ENCODE data around the gene KRTAP23-1. TPM values are rescaled to one million over a fixed set of nuclear protein-coding genes. Genes with fewer than 3 reads are reported as not detected.

KRTAP23-1 gene
- polyA plus RNA-seq, 1 donor from 2014 or later, result not detected

DNA sequence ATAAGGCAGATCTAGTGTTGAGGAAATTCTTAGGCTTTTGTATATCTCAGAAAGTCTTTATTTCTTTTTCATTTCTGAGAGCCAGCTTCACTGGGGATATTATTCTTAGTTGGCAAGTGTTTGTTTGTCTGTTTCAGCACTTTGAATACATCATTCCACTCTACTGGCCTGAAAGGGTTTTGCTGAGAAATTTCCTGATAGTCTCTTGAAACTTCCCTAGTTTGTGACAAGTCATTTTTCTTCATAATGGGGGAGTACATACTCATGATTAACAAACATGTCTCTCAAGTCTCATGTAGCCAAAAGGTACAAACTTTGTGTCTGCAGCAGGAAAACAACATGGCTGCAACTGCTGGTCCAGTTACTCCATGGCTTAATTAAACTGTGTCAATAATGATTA, 22.0 kb downstream of the KRTAP23-1 start:
- H3K27me3 ChIP-seq (ENCODE audit: insufficient read depth, low read depth, low read length), result no peaks in the 10 kb centered on the region
- no peaks in the 10 kb centered on the region for H4K20me1 ChIP-seq (ENCODE audit: insufficient read depth)
- no peaks in the 10 kb centered on the region for H3K9me2 ChIP-seq (ENCODE audit: insufficient read depth, low read length)
- no peak overlapping the region for H3K9ac ChIP-seq (ENCODE audit: low read length)
- no peaks in the 10 kb centered on the region for H3K9me3 ChIP-seq (ENCODE audit: low read length)
- H2AFZ ChIP-seq (ENCODE audit: low read depth, low read length), result no peak overlapping the region
- H3K27ac ChIP-seq (ENCODE audit: low read length), result no peak overlapping the region
- TF ChIP-seq TAF1 (IDR thresholded peaks at IDR 0.05; ENCODE audit: low read depth) (no peak), RAD21 (conservative IDR thresholded peaks at IDR 0.05) (no peak)
- TF ChIP-seq, protein P1, sequence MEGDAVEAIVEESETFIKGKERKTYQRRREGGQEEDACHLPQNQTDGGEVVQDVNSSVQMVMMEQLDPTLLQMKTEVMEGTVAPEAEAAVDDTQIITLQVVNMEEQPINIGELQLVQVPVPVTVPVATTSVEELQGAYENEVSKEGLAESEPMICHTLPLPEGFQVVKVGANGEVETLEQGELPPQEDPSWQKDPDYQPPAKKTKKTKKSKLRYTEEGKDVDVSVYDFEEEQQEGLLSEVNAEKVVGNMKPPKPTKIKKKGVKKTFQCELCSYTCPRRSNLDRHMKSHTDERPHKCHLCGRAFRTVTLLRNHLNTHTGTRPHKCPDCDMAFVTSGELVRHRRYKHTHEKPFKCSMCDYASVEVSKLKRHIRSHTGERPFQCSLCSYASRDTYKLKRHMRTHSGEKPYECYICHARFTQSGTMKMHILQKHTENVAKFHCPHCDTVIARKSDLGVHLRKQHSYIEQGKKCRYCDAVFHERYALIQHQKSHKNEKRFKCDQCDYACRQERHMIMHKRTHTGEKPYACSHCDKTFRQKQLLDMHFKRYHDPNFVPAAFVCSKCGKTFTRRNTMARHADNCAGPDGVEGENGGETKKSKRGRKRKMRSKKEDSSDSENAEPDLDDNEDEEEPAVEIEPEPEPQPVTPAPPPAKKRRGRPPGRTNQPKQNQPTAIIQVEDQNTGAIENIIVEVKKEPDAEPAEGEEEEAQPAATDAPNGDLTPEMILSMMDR (IDR thresholded peaks at IDR 0.05; ENCODE audit: poor library complexity, severe bottlenecking), result no peak
- no peaks in the 10 kb centered on the region for H3K79me2 ChIP-seq (replicated peaks; ENCODE audit: insufficient read depth, low read length)
- no peak overlapping the region for H3K4me2 ChIP-seq (ENCODE audit: low read length)
- no peak overlapping the region for H3K4me3 ChIP-seq (ENCODE audit: low read length)
- no peaks in the 10 kb centered on the region for H3K36me3 ChIP-seq (ENCODE audit: insufficient read depth, low read length)
- H3F3A ChIP-seq (ENCODE audit: insufficient read depth, low read length, poor library complexity, severe bottlenecking), result no peaks in the 10 kb centered on the region

- H3K9me3 ChIP-seq (ENCODE audit: low read length), result no peaks in the 10 kb centered on the region
- H3K27me3 ChIP-seq (ENCODE audit: insufficient read depth, low read depth, low read length), result no peaks in the 10 kb centered on the region
- no peaks in the 10 kb centered on the region for H3K36me3 ChIP-seq (ENCODE audit: insufficient read depth, low read length)
- TF ChIP-seq EP300 (conservative IDR thresholded peaks at IDR 0.05; ENCODE audit: poor library complexity, severe bottlenecking), result no peak
- no peak for TF ChIP-seq EZH2 (IDR thresholded peaks at IDR 0.05; ENCODE audit: borderline replicate concordance, insufficient read depth, low read length, poor library complexity, severe bottlenecking)
- TF ChIP-seq SMC3 (conservative IDR thresholded peaks at IDR 0.05; ENCODE audit: poor library complexity), result no peak
- no peak for TF ChIP-seq TAF1 (IDR thresholded peaks at IDR 0.05; ENCODE audit: low read depth)
- TF ChIP-seq MXI1 (conservative IDR thresholded peaks at IDR 0.05; ENCODE audit: poor library complexity, severe bottlenecking), result no peak
- TF ChIP-seq POLR2AphosphoS5 (IDR thresholded peaks at IDR 0.05), result no peak
- TF ChIP-seq, protein P1 (IDR thresholded peaks at IDR 0.05; ENCODE audit: poor library complexity, severe bottlenecking), result no peak
- no peak for TF ChIP-seq RAD21 (conservative IDR thresholded peaks at IDR 0.05)
- H3K9me2 ChIP-seq (ENCODE audit: insufficient read depth, low read length), result no peaks in the 10 kb centered on the region
- no peak within 1 kb of the TSS for H3K27ac ChIP-seq (ENCODE audit: low read length)
- no peaks in the 10 kb centered on the region for H4K20me1 ChIP-seq (ENCODE audit: insufficient read depth)
- H3K79me2 ChIP-seq (replicated peaks; ENCODE audit: insufficient read depth, low read length), result no peaks in the 10 kb centered on the region
- H3F3A ChIP-seq (ENCODE audit: insufficient read depth, low read length, poor library complexity, severe bottlenecking), result no peaks in the 10 kb centered on the region
- H3K9ac ChIP-seq (ENCODE audit: low read length), result no peak within 1 kb of the TSS
- H3K4me2 ChIP-seq (ENCODE audit: low read length), result no peak within 1 kb of the TSS
- no peak within 1 kb of the TSS for H3K4me3 ChIP-seq (ENCODE audit: low read length)
- H2AFZ ChIP-seq (ENCODE audit: low read depth, low read length), result no peak within 1 kb of the TSS
Observed at GRCh38 chr21:30320215-30320614, 28.2 kb downstream of the KRTAP23-1 start, which contains the start of gene KRTAP26-1. Gene KRTAP26-1, minus strand, starts transcription at chr21:30320315. Its CDS starts 280 bp downstream, at chr21:30320035.

GRCh38 chr21:30315701-30316100, 32.7 kb downstream of the KRTAP23-1 start:
- H3K9me3 ChIP-seq (ENCODE audit: low read length), result no peaks in the 10 kb centered on the region
- H3K27ac ChIP-seq (ENCODE audit: low read length), result no peak overlapping the region
- no peak overlapping the region for H3K4me3 ChIP-seq (ENCODE audit: low read length)
- H3K27me3 ChIP-seq (ENCODE audit: insufficient read depth, low read depth, low read length), result no peaks in the 10 kb centered on the region
- H2AFZ ChIP-seq (ENCODE audit: low read depth, low read length), result no peak overlapping the region
- no peaks in the 10 kb centered on the region for H3F3A ChIP-seq (ENCODE audit: insufficient read depth, low read length, poor library complexity, severe bottlenecking)
- H3K4me2 ChIP-seq (ENCODE audit: low read length), result no peak overlapping the region
- no peaks in the 10 kb centered on the region for H3K36me3 ChIP-seq (ENCODE audit: insufficient read depth, low read length)
- no peak for TF ChIP-seq REST (IDR thresholded peaks at IDR 0.05; ENCODE audit: borderline replicate concordance)
- no peak for TF ChIP-seq SMC3 (conservative IDR thresholded peaks at IDR 0.05; ENCODE audit: poor library complexity)
- no peak for TF ChIP-seq TAF1 (IDR thresholded peaks at IDR 0.05; ENCODE audit: low read depth)
- TF ChIP-seq, protein P1 (IDR thresholded peaks at IDR 0.05; ENCODE audit: poor library complexity, severe bottlenecking), result no peak
- no peak for TF ChIP-seq POLR2AphosphoS5 (IDR thresholded peaks at IDR 0.05)
- no peak for TF ChIP-seq EZH2 (IDR thresholded peaks at IDR 0.05; ENCODE audit: borderline replicate concordance, insufficient read depth, low read length, poor library complexity, severe bottlenecking)
- TF ChIP-seq EP300 (conservative IDR thresholded peaks at IDR 0.05; ENCODE audit: poor library complexity, severe bottlenecking), result no peak
- TF ChIP-seq RAD21 (conservative IDR thresholded peaks at IDR 0.05), result no peak
- TF ChIP-seq MXI1 (conservative IDR thresholded peaks at IDR 0.05; ENCODE audit: poor library complexity, severe bottlenecking), result no peak
- H3K9ac ChIP-seq (ENCODE audit: low read length), result no peak overlapping the region
- no peaks in the 10 kb centered on the region for H4K20me1 ChIP-seq (ENCODE audit: insufficient read depth)
- no peaks in the 10 kb centered on the region for H3K9me2 ChIP-seq (ENCODE audit: insufficient read depth, low read length)
- H3K79me2 ChIP-seq (replicated peaks; ENCODE audit: insufficient read depth, low read length), result no peaks in the 10 kb centered on the region
